ENCODE measurements around the gene SLC25A23. TPM values are rescaled to one million over a fixed set of nuclear protein-coding genes. Genes with fewer than 3 reads are reported as not detected.
"Not testable (repeated sequence)": the region's sequence is repeated elsewhere in the genome, so short reads cannot be mapped to it uniquely, and the experiment has no call there.

Gene SLC25A23
- 10 to 100 TPM; 89.6 to 97.1 TPM for total RNA-seq

- TF ChIP-seq CTCF (IDR thresholded peaks at IDR 0.05), result no peak
- Histone ChIP-seq H3K9me3 (no peaks in the 10 kb centered on the region), H3K27ac (peak within 1 kb of the TSS; percentile 53 to 71), H3K27me3 (replicated peaks; ENCODE audit: insufficient read depth) (no peaks in the 10 kb centered on the region), H3K4me1 (ENCODE audit: control insufficient read depth in 1 of 2, low read depth in 2 of 2) (peaks cover 0 to 15% of the 10 kb centered on the region in 2 donors), H3K4me3 (peak within 1 kb of the TSS; percentile 97), H3K36me3 (peaks cover 9% of the 10 kb centered on the region)
- peak; percentile 61 for ATAC-seq (ENCODE audit: insufficient number of reproducible peaks, low FRiP score, low read depth)
- no peak for DNase-seq (ENCODE audit: low spot score)
Observed at GRCh38 chr19:6459262-6460098, at the start of gene SLC25A23. Gene SLC25A23 (minus strand): TSS chr19:6459792. CDS start chr19:6459628, 164 bp downstream.

GRCh38 chr19:6508028-6508771, 48.6 kb upstream of the SLC25A23 start:
- H3K27me3 ChIP-seq (replicated peaks; ENCODE audit: insufficient read depth); H3K4me3 ChIP-seq; ATAC-seq (ENCODE audit: insufficient number of reproducible peaks, low FRiP score, low read depth); H3K36me3 ChIP-seq; H3K27ac ChIP-seq; H3K4me1 ChIP-seq (ENCODE audit: control insufficient read depth in 1 of 2, low read depth in 2 of 2); DNase-seq (ENCODE audit: low spot score); H3K9me3 ChIP-seq: not testable (repeated sequence)

- H3K36me3 ChIP-seq, result no peaks in the 10 kb centered on the region
- H3K27ac ChIP-seq, result no peak overlapping the region
- TF ChIP-seq CTCF (IDR thresholded peaks at IDR 0.05), result no peak
- ATAC-seq (ENCODE audit: insufficient number of reproducible peaks, low FRiP score, low read depth), result no peak
- no peaks in the 10 kb centered on the region for H3K9me3 ChIP-seq
- H3K4me1 ChIP-seq (ENCODE audit: control insufficient read depth in 1 of 2, low read depth in 2 of 2), result peaks cover 0 to 7% of the 10 kb centered on the region in 2 donors
- no peaks in the 10 kb centered on the region for H3K27me3 ChIP-seq (replicated peaks; ENCODE audit: insufficient read depth)
- no peak for DNase-seq (ENCODE audit: low spot score)
- no peak overlapping the region for H3K4me3 ChIP-seq
Observed at GRCh38 chr19:6503407-6504201, 44.0 kb upstream of the SLC25A23 start.

- peak within 1 kb of the TSS; percentile 55 for H3K4me3 ChIP-seq
- ATAC-seq (ENCODE audit: insufficient number of reproducible peaks, low FRiP score, low read depth), result no peak
- no peaks in the 10 kb centered on the region for H3K36me3 ChIP-seq
- TF ChIP-seq CTCF (IDR thresholded peaks at IDR 0.05), result no peak
- peaks cover 0 to 7% of the 10 kb centered on the region in 2 donors for H3K4me1 ChIP-seq (ENCODE audit: control insufficient read depth in 1 of 2, low read depth in 2 of 2)
- no peaks in the 10 kb centered on the region for H3K9me3 ChIP-seq
- H3K27ac ChIP-seq, result no peak within 1 kb of the TSS
- no peak for DNase-seq (ENCODE audit: low spot score)
- H3K27me3 ChIP-seq (replicated peaks; ENCODE audit: insufficient read depth), result no peaks in the 10 kb centered on the region
Observed at GRCh38 chr19:6501740-6502648, 42.4 kb upstream of the SLC25A23 start, which contains the start of gene TUBB4A. Gene TUBB4A (minus strand): TSS chr19:6502309. CDS start chr19:6502212, 97 bp downstream.
